Prostate gland (tissue), 2 donors: Measurements from ENCODE around the gene THYN1.

Source experiments
- POLR2A ChIP-seq: fragments of 450-650 bp; IDR thresholded peaks from one replicate; pipeline ENCODE4 v1.6.1; 2016; ENCODE audit warnings: antibody characterized with exemption, mild to moderate bottlenecking
- TF ChIP-seq, protein P1 (sequence below), 4 experiments: fragments of 200-600 bp in 2 of 4; fragments of 450-650 bp in 2 of 4; sonication (generic) in 2 of 4; IDR thresholded peaks; 1 replicate in 3 of 4; 2 replicates in 1 of 4; pipeline ENCODE4 v1.5.1; 2016 to 2019; ENCODE audit warnings: antibody characterized with exemption in 4 of 4, mild to moderate bottlenecking in 2 of 4, moderate library complexity in 2 of 4

- TF ChIP-seq, protein P1, sequence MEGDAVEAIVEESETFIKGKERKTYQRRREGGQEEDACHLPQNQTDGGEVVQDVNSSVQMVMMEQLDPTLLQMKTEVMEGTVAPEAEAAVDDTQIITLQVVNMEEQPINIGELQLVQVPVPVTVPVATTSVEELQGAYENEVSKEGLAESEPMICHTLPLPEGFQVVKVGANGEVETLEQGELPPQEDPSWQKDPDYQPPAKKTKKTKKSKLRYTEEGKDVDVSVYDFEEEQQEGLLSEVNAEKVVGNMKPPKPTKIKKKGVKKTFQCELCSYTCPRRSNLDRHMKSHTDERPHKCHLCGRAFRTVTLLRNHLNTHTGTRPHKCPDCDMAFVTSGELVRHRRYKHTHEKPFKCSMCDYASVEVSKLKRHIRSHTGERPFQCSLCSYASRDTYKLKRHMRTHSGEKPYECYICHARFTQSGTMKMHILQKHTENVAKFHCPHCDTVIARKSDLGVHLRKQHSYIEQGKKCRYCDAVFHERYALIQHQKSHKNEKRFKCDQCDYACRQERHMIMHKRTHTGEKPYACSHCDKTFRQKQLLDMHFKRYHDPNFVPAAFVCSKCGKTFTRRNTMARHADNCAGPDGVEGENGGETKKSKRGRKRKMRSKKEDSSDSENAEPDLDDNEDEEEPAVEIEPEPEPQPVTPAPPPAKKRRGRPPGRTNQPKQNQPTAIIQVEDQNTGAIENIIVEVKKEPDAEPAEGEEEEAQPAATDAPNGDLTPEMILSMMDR (IDR thresholded peaks at IDR 0.05): no peak
- no peak for TF ChIP-seq POLR2A
These were observed 14.2 kb downstream of the THYN1 start for GRCh38 chr11:134238956-134239355.
